Loucy (cell line): ENCODE data around the gene COMMD2.

ENCODE experiments used
- CTCF ChIP-seq: fragments of 200-600 bp; sonication (generic); conservative IDR thresholded peaks from 2 replicates; pipeline ENCODE4 v1.5.1; 2014; ENCODE audit warnings: mild to moderate bottlenecking, antibody characterized with exemption, low read length
- EZH2phosphoT487 ChIP-seq: fragments of 200-600 bp; IDR thresholded peaks from 2 replicates; pipeline ENCODE4 v1.6.1; 2018; ENCODE audit warnings: antibody characterized with exemption, mild to moderate bottlenecking, moderate library complexity, borderline replicate concordance

DNA sequence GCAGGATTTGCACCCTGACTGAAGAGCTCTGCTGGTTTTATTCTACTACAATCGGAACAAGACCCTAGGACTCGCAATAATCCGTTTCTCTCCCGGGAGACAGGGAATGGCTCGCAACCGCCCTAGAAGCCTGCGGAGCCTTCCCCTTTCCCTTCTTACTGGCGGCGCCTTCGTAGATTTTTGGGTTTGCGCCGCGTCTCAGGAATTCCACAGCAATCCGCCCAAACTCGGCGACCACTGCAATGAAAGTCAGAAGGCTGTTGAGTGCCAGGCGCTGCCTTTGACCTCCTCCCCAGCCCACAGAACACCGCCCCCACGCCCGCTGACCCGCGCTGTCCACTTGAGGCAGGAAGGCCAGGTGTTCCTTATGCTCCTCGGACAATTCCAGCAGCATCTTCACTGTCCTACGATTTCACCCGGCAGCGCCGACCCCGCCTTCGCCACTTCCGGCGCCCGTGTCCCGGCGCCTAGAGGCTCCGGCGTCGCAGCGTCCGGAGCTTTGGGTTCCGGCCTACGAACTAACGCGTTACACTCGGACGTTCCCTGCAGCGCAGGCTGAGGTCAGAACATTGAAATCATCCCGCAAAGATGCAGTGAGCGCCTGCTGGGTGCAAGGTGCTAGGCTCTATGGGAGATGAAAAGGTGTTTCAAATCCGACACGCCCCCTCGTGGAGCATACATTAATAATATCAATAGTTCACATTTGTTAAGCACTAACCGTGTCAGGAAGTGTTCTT is at the start of gene COMMD2:
- TF ChIP-seq CTCF = peak; percentile 52
- no peak for TF ChIP-seq EZH2phosphoT487
